Measurements from ENCODE around the gene MERTK. TPM values are rescaled to one million over a fixed set of nuclear protein-coding genes. Genes with fewer than 3 reads are reported as not detected.
"Not testable (repeated sequence)": the region's sequence is repeated elsewhere in the genome, so short reads cannot be mapped to it uniquely, and the experiment has no call there.

MERTK gene
- total RNA-seq, 4 donors from 2014 or later: 29.4 to 63.0 (median 48.6) TPM

DNA sequence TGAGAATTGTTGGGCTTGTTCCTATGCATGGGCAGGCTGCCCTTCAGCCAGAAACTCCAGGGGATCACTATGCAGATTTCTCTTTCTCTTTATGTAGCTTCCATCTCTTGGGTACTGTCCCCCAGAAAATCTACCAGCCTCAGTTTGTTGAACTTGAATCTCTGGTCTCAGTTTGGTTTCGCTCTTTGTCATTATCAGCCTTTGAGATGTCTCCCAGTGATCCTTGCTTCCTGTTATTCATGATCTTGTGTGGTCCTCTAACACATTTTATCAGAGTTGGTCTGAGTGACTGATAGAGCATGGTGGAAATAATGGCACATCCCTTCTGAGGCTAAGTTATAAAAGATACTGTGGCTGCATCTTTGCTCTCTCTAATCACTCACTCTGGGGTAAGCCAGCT lies 164.5 kb downstream of the MERTK start:
- TF ChIP-seq, protein P1, sequence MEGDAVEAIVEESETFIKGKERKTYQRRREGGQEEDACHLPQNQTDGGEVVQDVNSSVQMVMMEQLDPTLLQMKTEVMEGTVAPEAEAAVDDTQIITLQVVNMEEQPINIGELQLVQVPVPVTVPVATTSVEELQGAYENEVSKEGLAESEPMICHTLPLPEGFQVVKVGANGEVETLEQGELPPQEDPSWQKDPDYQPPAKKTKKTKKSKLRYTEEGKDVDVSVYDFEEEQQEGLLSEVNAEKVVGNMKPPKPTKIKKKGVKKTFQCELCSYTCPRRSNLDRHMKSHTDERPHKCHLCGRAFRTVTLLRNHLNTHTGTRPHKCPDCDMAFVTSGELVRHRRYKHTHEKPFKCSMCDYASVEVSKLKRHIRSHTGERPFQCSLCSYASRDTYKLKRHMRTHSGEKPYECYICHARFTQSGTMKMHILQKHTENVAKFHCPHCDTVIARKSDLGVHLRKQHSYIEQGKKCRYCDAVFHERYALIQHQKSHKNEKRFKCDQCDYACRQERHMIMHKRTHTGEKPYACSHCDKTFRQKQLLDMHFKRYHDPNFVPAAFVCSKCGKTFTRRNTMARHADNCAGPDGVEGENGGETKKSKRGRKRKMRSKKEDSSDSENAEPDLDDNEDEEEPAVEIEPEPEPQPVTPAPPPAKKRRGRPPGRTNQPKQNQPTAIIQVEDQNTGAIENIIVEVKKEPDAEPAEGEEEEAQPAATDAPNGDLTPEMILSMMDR (IDR thresholded peaks at IDR 0.05): no peak
- no peak for ATAC-seq (ENCODE audit: low FRiP score)
- no peak for DNase-seq (ENCODE audit: low spot score)

DNA sequence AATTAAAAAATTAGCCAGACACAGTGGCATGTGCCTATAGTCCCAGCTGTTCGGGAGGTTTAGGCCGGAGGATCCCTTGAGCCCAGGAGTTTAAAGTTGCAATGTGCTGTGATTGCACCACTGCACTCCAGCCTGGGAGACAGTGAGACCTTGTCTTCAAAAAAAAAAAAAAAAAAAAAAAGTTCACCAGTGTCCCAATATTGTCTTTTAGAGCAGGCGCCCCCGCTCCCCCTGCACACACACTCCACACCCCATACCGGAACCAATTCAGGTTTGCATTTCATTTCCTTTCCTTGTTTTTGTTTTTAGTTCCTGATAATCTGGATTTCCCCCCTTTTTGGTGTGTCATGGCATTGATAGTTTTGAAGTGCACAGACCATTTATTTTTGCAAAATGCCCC lies 167.1 kb downstream of the MERTK start:
- ATAC-seq (ENCODE audit: low FRiP score) (no peak), DNase-seq (ENCODE audit: low spot score) (no peak)
- TF ChIP-seq, protein P1 (IDR thresholded peaks at IDR 0.05): no peak

DNA sequence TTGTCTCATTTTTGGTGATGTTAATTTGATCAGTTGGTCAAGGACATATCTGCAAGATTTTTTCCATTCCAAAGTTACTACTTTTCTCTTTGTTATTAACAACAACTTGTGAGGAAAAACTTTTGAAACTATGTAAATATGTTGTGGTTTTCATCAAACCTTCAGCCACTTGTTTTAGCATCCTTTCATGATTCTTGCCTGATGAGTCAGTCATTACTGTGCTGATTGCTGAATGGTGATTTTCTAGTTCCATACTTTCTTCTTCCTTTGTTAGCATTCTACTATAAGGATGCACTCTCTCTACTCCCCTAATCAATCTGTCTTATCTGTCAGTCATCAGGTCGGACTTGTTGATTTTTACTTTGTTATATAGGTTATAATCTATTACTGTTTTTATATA lies 167.6 kb downstream of the MERTK start:
- TF ChIP-seq, protein P1 (IDR thresholded peaks at IDR 0.05): no peak
- no peak for DNase-seq (ENCODE audit: low spot score)
- ATAC-seq (ENCODE audit: low FRiP score): no peak

DNA sequence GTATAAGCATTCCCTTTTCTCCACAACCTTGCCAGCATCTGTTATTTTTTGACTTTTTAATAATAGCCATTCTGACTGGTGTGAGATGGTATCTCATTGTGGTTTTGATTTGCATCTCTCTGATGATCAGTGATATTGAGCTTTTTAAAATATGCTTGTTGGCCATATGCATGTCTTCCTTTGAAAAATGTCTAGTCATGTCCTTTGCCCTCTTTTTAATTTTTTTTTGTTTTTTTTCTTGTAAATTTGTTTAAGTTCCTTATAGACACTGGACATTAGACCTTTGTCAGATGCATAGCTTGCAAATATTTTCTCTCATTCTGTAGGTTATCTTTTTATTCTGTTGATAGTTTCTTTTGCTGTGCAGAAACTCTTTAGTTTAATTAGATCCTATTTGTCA lies 171.4 kb downstream of the MERTK start:
- not testable (repeated sequence) for DNase-seq (ENCODE audit: low spot score); ATAC-seq (ENCODE audit: low FRiP score)

DNA sequence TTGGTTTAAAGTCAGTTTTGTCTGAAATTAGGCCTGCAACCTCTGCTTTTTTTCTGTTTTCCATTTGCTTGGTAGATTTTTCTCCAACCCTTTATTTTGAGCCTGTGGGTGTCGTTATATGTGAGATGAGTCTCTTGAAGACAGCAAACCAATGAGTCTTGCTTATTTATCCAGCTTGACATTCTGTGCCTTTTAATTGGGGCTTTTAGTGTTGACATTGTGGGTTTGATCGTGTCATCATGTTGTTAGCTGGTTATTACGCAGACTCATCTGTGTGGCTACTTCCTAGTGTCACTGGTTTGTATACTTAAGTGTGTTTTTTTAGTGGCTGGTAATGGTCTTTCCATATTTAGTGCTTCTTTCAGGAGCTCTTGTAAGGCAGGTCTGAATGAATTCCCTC lies 175.5 kb downstream of the MERTK start:
- ATAC-seq (ENCODE audit: low FRiP score) (no peak), DNase-seq (ENCODE audit: low spot score) (no peak)
- TF ChIP-seq, protein P1 (IDR thresholded peaks at IDR 0.05): no peak

DNA sequence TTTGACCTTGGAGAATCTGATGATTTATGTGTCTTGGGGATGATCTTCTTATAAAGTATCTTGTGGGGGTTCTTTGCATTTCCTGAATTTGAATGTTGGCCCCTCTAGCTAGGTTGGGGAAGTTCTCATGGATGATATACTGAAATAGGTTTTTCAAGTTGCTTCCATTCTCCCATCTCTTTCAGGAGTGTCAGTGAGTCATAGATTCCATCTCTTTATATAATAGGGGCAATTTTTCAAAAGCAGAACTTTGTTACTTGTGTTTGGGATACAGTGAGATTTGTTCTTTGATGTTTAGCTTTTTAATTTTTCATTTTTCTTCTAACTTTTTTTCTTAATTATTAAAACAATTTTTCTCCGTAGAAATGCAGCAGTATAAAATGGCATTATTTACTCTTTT lies 176.1 kb downstream of the MERTK start:
- TF ChIP-seq, protein P1 (IDR thresholded peaks at IDR 0.05): no peak
- ATAC-seq (ENCODE audit: low FRiP score) (no peak), DNase-seq (ENCODE audit: low spot score) (no peak)

DNA sequence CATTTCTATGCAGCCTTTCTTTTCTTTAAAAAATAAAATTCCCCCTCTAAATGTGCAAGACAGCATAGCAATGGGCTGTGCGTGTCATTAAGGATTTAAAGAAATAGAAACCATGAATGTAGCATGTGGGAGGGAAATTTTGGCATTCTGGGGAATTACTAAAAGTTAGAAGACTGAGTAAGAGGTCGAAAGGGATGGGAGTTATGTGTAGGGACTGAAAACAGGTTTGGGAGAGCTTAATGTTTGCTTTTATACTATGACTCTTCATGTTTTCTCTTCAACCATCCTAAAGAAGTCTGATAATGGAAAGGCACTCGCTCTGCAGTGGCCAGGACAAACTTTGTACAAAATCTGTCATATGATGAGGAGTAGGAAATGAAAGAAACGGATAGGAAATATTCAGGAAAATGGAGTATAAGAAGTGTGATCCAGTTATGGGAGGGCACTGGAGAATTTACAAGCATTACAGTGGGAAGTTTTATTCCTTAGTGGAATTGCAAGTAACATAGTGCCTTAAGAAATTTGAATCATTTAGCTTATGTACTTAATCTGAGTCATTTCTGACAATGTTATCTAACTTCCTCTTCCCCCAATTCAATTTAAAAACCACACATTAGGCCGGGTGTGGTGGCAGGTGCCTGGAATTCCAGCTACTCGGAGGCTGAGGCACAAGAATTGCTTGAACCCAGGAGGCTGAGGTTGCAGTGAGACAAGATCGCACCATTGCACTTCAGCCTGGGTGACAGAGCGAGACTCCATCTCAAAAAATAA lies 177.3 kb downstream of the MERTK start:
- ATAC-seq (ENCODE audit: low FRiP score): no peak

More for the DNA sequence above, 177.3 kb downstream of the MERTK start:
- DNase-seq (ENCODE audit: low spot score): no peak
- TF ChIP-seq, protein P1 (IDR thresholded peaks at IDR 0.05): no peak
